ENCODE measurements around the gene SUSD6.

DNA sequence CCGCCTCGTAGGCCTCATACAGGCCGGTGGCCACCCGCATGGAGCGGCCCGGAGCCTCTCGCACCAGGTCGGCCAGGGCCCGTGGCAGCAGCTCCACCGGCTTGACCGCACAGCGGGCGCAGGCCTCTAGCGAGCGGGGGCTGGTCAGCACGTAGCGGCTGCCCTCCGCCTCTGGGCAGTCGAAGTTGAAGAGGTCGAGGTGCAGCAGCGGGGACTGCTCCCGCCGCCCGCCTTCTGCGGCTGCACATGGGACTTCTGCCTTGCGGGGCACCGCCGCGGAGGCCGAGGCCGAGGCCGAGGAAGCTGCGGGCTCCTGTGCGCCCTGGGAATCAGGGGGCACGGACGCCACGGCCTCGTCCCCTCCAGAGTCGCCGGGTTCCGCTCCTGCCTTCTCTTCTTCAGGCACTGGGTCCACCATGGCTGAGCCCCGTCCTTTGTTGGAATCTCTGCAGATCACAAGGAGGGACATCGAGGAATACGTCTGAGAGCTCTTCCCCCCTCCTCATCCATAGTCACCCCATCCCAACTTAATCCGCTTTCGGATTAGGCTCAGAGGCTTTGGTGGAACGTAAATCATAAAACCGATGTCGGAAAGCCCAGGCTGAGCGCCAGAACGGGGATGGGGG, 38.1 kb upstream of the SUSD6 start:
- TF ChIP-seq CTCF (IDR thresholded peaks at IDR 0.05; ENCODE audit: low read depth, low read length) (no peak), EZH2phosphoT487 (IDR thresholded peaks at IDR 0.05; ENCODE audit: low read depth) (no peak)

Data from OCI-LY3 (cell line).